Measurements from ENCODE around the gene KLF3. TPM values are rescaled to one million over a fixed set of nuclear protein-coding genes. Genes with fewer than 3 reads are reported as not detected.
"Not testable (repeated sequence)": the region's sequence is repeated elsewhere in the genome, so short reads cannot be mapped to it uniquely, and the experiment has no call there.

The KLF3 gene
- total RNA-seq, 1 experiment from 2014 or later = 51.2 TPM

- no TSS peak for BruUV-seq (replicated peaks)
- POLR2A ChIA-PET = interaction anchor here (0.6 to 4.9 kb wide), 13 partner anchors 18 to 303 kb away, joined by 3 to 82 read pairs (median 5); no protein-coding TSS in a partner anchor
- DNase-seq (ENCODE audit: unreplicated experiment) = no peak
- peaks cover 21% of the 10 kb centered on the region for H3K4me1 Mint-ChIP-seq (ENCODE audit: insufficient read depth, unreplicated experiment)
- peak overlapping the region; percentile 57 for H3K27ac Mint-ChIP-seq (ENCODE audit: low read depth, unreplicated experiment)
- no peaks in the 10 kb centered on the region for H3K27me3 Mint-ChIP-seq (ENCODE audit: insufficient read depth, unreplicated experiment)
- CTCF ChIA-PET = interaction anchor here (0.6 to 1.3 kb wide), 3 partner anchors 13 to 300 kb away, joined by 3 read pairs; no protein-coding TSS in a partner anchor
- no peaks in the 10 kb centered on the region for H3K9me3 Mint-ChIP-seq (ENCODE audit: unreplicated experiment)
- intact Hi-C loops (cut with micrococcal nuclease) = loop anchor here (2.0 kb wide), 1 partner anchor 45 kb away; no protein-coding TSS in a partner anchor
- no peak for TF ChIP-seq CTCF (IDR thresholded peaks at IDR 0.05; ENCODE audit: unreplicated experiment)
- no peak overlapping the region for H3K4me3 Mint-ChIP-seq (ENCODE audit: unreplicated experiment)
- no peaks in the 10 kb centered on the region for H3K36me3 Mint-ChIP-seq (ENCODE audit: insufficient read depth, unreplicated experiment)
These were observed 42.2 kb upstream of the KLF3 start for GRCh38 chr4:38621831-38622230.

GRCh38 chr4:38622340-38622739 is 41.7 kb upstream of the KLF3 start:
- intact Hi-C loops (cut with micrococcal nuclease); DNase-seq (ENCODE audit: unreplicated experiment); H3K9me3 Mint-ChIP-seq (ENCODE audit: unreplicated experiment); H3K27me3 Mint-ChIP-seq (ENCODE audit: insufficient read depth, unreplicated experiment); BruUV-seq (replicated peaks); H3K4me3 Mint-ChIP-seq (ENCODE audit: unreplicated experiment); H3K36me3 Mint-ChIP-seq (ENCODE audit: insufficient read depth, unreplicated experiment): not testable (repeated sequence)
- peak overlapping the region; percentile 57 for H3K27ac Mint-ChIP-seq (ENCODE audit: low read depth, unreplicated experiment)
- peaks cover 16% of the 10 kb centered on the region for H3K4me1 Mint-ChIP-seq (ENCODE audit: insufficient read depth, unreplicated experiment)
- CTCF ChIA-PET = interaction anchor here (0.9 to 1.3 kb wide), 2 partner anchors 11 to 301 kb away, joined by 3 to 4 read pairs; no protein-coding TSS in a partner anchor
- POLR2A ChIA-PET = interaction anchor here (0.6 to 4.9 kb wide), 8 partner anchors 20 to 303 kb away, joined by 3 to 82 read pairs (median 6); no protein-coding TSS in a partner anchor

GRCh38 chr4:38623260-38623659 is 40.7 kb upstream of the KLF3 start:
- no peak for TF ChIP-seq CTCF (IDR thresholded peaks at IDR 0.05; ENCODE audit: unreplicated experiment)
- intact Hi-C loops (cut with micrococcal nuclease) = no loop called here
- H3K4me1 Mint-ChIP-seq (ENCODE audit: insufficient read depth, unreplicated experiment) = peaks cover 13% of the 10 kb centered on the region
- no peaks in the 10 kb centered on the region for H3K27me3 Mint-ChIP-seq (ENCODE audit: insufficient read depth, unreplicated experiment)
- H3K36me3 Mint-ChIP-seq (ENCODE audit: insufficient read depth, unreplicated experiment) = no peaks in the 10 kb centered on the region
- no peak overlapping the region for H3K27ac Mint-ChIP-seq (ENCODE audit: low read depth, unreplicated experiment)
- BruUV-seq (replicated peaks) = no TSS peak
- ChIA-PET CTCF (interaction anchor here (1.3 kb wide), 1 partner anchor 10 kb away, joined by 4 read pairs; no protein-coding TSS in a partner anchor), POLR2A (interaction anchor here (1.2 to 4.9 kb wide), 3 partner anchors 19 to 304 kb away, joined by 3 to 82 read pairs (median 8); no protein-coding TSS in a partner anchor)
- no peaks in the 10 kb centered on the region for H3K9me3 Mint-ChIP-seq (ENCODE audit: unreplicated experiment)
- no peak overlapping the region for H3K4me3 Mint-ChIP-seq (ENCODE audit: unreplicated experiment)
- DNase-seq (ENCODE audit: unreplicated experiment) = no peak

DNA sequence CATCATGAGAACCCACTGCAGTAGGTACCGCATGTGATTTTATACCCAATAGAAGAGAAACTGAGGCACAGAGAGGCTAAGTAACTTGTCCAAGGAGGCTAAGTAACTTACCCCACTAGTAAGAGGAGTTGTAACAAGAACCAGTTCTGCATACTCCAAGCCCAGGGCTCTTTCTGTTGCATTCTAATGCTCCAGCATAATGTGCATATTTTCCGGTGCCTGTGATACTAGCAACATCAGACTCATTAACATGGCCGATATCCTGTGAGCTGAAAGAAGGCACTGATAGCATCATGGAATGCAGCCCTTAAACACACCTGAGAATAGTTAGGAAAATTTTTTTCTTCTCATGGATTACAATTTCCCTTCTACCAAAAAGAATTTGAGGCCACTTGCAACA is 39.7 kb upstream of the KLF3 start:
- BruUV-seq (replicated peaks) = no TSS peak
- ChIA-PET CTCF (no interaction called here), POLR2A (no interaction called here)
- no peaks in the 10 kb centered on the region for H3K9me3 Mint-ChIP-seq (ENCODE audit: unreplicated experiment)
- intact Hi-C loops (cut with micrococcal nuclease) = no loop called here
- peaks cover 13% of the 10 kb centered on the region for H3K4me1 Mint-ChIP-seq (ENCODE audit: insufficient read depth, unreplicated experiment)
- H3K36me3 Mint-ChIP-seq (ENCODE audit: insufficient read depth, unreplicated experiment) = no peaks in the 10 kb centered on the region
- H3K27me3 Mint-ChIP-seq (ENCODE audit: insufficient read depth, unreplicated experiment) = no peaks in the 10 kb centered on the region
- H3K27ac Mint-ChIP-seq (ENCODE audit: low read depth, unreplicated experiment) = no peak overlapping the region
- no peak overlapping the region for H3K4me3 Mint-ChIP-seq (ENCODE audit: unreplicated experiment)
- no peak for DNase-seq (ENCODE audit: unreplicated experiment)
- no peak for TF ChIP-seq CTCF (IDR thresholded peaks at IDR 0.05; ENCODE audit: unreplicated experiment)

All from MCF 10A (cell line).